Psoas muscle (tissue), 8 donors: Measurements from ENCODE around the gene SEPTIN3. TPM values are rescaled to one million over a fixed set of nuclear protein-coding genes. Genes with fewer than 3 reads are reported as not detected.
A peak's percentile ranks its signal among the peaks of the same experiment; 100 is the strongest.

Source experiments
- ATAC-seq, 4 donors: fragments of 200-7000 bp; cut with Tn5 transposase; one replicate each; pipeline ENCODE4 v1.9.1; 2020; ENCODE audit warnings: moderate library complexity in 3 of 4, mild to moderate bottlenecking in 2 of 4
- DNase-seq, 2 donors: peaks; one replicate each; pipeline ENCODE4 v3.0.0-alpha.2; 2020
- H3K27ac ChIP-seq: fragments of 200-600 bp; one replicate; pipeline ENCODE4 v1.8.0; 2022
- H3K27me3 ChIP-seq, 3 donors: fragments of 200-600 bp in 1 of 3; one replicate each; pipeline versions ENCODE4 v1.6.1 to v1.8.0; 2013 to 2022; ENCODE audit warnings: low read length in 2 of 3, mild to moderate bottlenecking in 2 of 3, moderate library complexity in 1 of 3; ENCODE audit not compliant: insufficient read depth in 3 of 3
- H3K36me3 ChIP-seq, 2 donors: fragments of 200-600 bp in 1 of 2; one replicate each; pipeline versions ENCODE4 v1.6.1 to v1.8.0; 2013 to 2022; ENCODE audit warnings: low read depth in 1 of 2, mild to moderate bottlenecking in 1 of 2, moderate library complexity in 1 of 2; ENCODE audit not compliant: insufficient read depth in 1 of 2
- H3K4me1 ChIP-seq: fragments of 200-600 bp; one replicate; pipeline ENCODE4 v1.8.0; 2022
- H3K4me3 ChIP-seq: fragments of 200-600 bp; one replicate; pipeline ENCODE4 v1.8.0; 2022; ENCODE audit warnings: mild to moderate bottlenecking
- H3K9me3 ChIP-seq: fragments of 200-600 bp; one replicate; pipeline ENCODE4 v1.8.0; 2022
- CTCF ChIP-seq: fragments of 200-600 bp; IDR thresholded peaks from one replicate; pipeline ENCODE4 v1.8.0; 2022; ENCODE audit warnings: antibody characterized with exemption
- WGBS, 3 donors: extraction: QIAGEN DNeasy Blood & Tissue Kit; methylation state at CpG; one replicate each; pipeline versions ENCODE4 v1.1.6 to v1.1.7; 2013; 5-methylcytosine and 5-hydroxymethylcytosine counted together
- intact Hi-C, 2 donors: fragments of 100-400 bp; cut with DNase I; formaldehyde crosslinking; loops; one replicate each; pipeline versions ENCODE4 v1.11.0 to v1.14.2; 2022
- polyA plus RNA-seq, 3 donors: library from polyadenylated mRNA; stranded (reverse); fragments of 200-250 nt; gene quantifications; one replicate each; pipeline ENCODE4 v1.2.3, GENCODE V29; 2013
- total RNA-seq, 4 donors: library from RNA; stranded (reverse); fragmentation: NEBNext Ultra II Directional in 2 of 4; extraction: Animal tissue kit (Norgen Biotek cat#: 25700) in 2 of 4; gene quantifications; one replicate each; pipeline versions ENCODE4 v1.2.1 to v1.2.4, GENCODE V29; 2021 to 2023
- donor health status: healthy with polysubstance abuse.
- donor health status: DM: no; HTN: no; CAD: no; lungs with moderate emphysema.
- donor health status: Bipolar disorder and iron deficiency.
- donor health status: healthy.
- donor health status: DM: yes; HTN: yes; CAD: no.
- donor health status: DM: no; HTN: no; CAD: no.
- donor health status: DM: no; HTN: no; CAD: no.
- donor health status: DM: yes; HTN: yes; CAD: no.

Gene SEPTIN3
- total and polyA plus RNA-seq, 7 donors = 0.03 to 0.14 (median 0.06) TPM; not detected in 3

- H3K4me3 ChIP-seq = no peak overlapping the region
- ATAC-seq = peak in 3 of 4 donors; percentile 18 to 25 (median 20)
- no peak for DNase-seq
- no peaks in the 10 kb centered on the region for H3K9me3 ChIP-seq
- H3K27me3 ChIP-seq = peaks cover 0 to 3% (median 2%) of the 10 kb centered on the region in 3 donors
- TF ChIP-seq CTCF = no peak
- intact Hi-C loops = no loop called here
- H3K36me3 ChIP-seq = no peaks in the 10 kb centered on the region
- no peak overlapping the region for H3K27ac ChIP-seq
- H3K4me1 ChIP-seq = no peaks in the 10 kb centered on the region
- WGBS, 3 donors = 47 to 60% (median 56%) methylated on average over 8 of the region's 8 CpGs
Measured at GRCh38 chr22:41929418-41929810, 39.8 kb upstream of the SEPTIN3 start.

- intact Hi-C loops = no loop called here
- Histone ChIP-seq H3K4me3 (no peak overlapping the region), H3K36me3 (no peaks in the 10 kb centered on the region), H3K4me1 (no peaks in the 10 kb centered on the region), H3K27me3 (no peaks in the 10 kb centered on the region), H3K9me3 (no peaks in the 10 kb centered on the region), H3K27ac (no peak overlapping the region)
- TF ChIP-seq CTCF = no peak
- DNase-seq (no peak), ATAC-seq (no peak)
- WGBS, 3 donors = 78 to 83% (median 80%) methylated on average over 10 of the region's 10 CpGs
Measured at GRCh38 chr22:41931701-41932269, 37.5 kb upstream of the SEPTIN3 start.

- DNase-seq = no peak
Measured at GRCh38 chr22:41932353-41932752, 36.9 kb upstream of the SEPTIN3 start.

GRCh38 chr22:41933411-41934177 lies 35.6 kb upstream of the SEPTIN3 start:
- H3K4me1 ChIP-seq = no peaks in the 10 kb centered on the region
- H3K9me3 ChIP-seq = no peaks in the 10 kb centered on the region
- no peaks in the 10 kb centered on the region for H3K36me3 ChIP-seq
- DNase-seq (no peak), ATAC-seq (no peak)
- intact Hi-C loops = no loop called here
- WGBS, 3 donors = 82 to 90% (median 85%) methylated on average over 16 of the region's 16 CpGs
- no peak overlapping the region for H3K27ac ChIP-seq
- TF ChIP-seq CTCF = no peak
- H3K4me3 ChIP-seq = no peak overlapping the region
- H3K27me3 ChIP-seq = no peaks in the 10 kb centered on the region

More at GRCh38 chr22:41932353-41932752, 36.9 kb upstream of the SEPTIN3 start:
- no peak for TF ChIP-seq CTCF
- no peaks in the 10 kb centered on the region for H3K9me3 ChIP-seq
- H3K36me3 ChIP-seq = no peaks in the 10 kb centered on the region
- intact Hi-C loops = no loop called here
- WGBS, 3 donors = 93 to 97% (median 95%) methylated on average over 12 of the region's 12 CpGs
- no peaks in the 10 kb centered on the region for H3K4me1 ChIP-seq
- H3K4me3 ChIP-seq = no peak overlapping the region
- H3K27me3 ChIP-seq = no peaks in the 10 kb centered on the region
- H3K27ac ChIP-seq = no peak overlapping the region
- ATAC-seq = no peak
